Activated naive CD8-positive, alpha-beta T cell treated with anti-CD3 and anti-CD28 coated beads, Interleukin-2, amount 50 U/mL, for 24 hours (primary cell): ENCODE data around the gene HPCAL1.

Experiments used
- ATAC-seq: fragments of 150-1000 bp; cut with Tn5 transposase; one replicate; pipeline ENCODE4 v1.10.0; 2021
- DNase-seq: peaks from one replicate; pipeline ENCODE4 v3.0.0; 2021
- H3K27ac Mint-ChIP-seq: one replicate; pipeline ENCODE4 v1.8.0; 2021; ENCODE audit warnings: mild to moderate bottlenecking, mixed read lengths
- H3K27me3 Mint-ChIP-seq: one replicate; pipeline ENCODE4 v1.8.0; 2021; ENCODE audit warnings: mixed read lengths
- H3K36me3 Mint-ChIP-seq: one replicate; pipeline ENCODE4 v1.8.0; 2021; ENCODE audit warnings: low read depth, mixed read lengths
- H3K4me1 Mint-ChIP-seq: one replicate; pipeline ENCODE4 v1.8.0; 2021; ENCODE audit warnings: mixed read lengths
- H3K4me3 Mint-ChIP-seq: one replicate; pipeline ENCODE4 v1.8.0; 2021; ENCODE audit warnings: mild to moderate bottlenecking, moderate library complexity, mixed read lengths
- H3K9me3 Mint-ChIP-seq: one replicate; pipeline ENCODE4 v1.8.0; 2021; ENCODE audit warnings: mixed read lengths

The HPCAL1 gene

DNA sequence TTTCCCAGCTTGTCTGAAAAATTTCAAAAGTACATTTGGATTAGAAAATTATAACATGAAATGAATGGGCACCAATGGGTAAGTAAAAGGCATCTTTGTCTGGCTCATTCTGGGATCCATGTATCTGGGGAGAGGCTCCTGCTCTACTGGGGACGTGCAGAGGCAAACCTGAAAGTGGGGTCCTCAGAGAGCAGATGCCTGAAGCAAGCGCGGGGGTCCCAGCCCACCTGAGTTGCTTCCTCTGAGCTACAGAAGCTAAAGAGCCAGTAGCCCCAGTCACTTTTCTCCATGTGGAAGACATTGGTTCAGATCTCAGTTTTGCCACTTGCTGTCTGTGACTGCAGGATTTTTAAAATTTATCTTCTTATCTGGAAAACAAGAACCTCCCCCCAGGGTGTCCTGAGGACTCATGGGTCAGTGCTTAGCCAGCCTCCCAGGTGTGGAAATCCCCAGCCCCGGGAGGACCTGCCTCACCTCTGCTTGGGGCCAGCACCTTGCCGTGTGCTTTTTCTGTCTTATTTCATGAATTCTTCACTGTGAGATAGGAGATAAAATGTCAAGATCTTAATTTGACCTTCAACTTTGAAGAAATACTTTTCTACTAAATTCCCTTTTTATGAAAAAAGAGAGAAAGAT, 170.5 kb downstream of the HPCAL1 start:
- no peak overlapping the region for H3K27ac Mint-ChIP-seq
- H3K27me3 Mint-ChIP-seq, result no peaks in the 10 kb centered on the region
- no peaks in the 10 kb centered on the region for H3K9me3 Mint-ChIP-seq

DNA sequence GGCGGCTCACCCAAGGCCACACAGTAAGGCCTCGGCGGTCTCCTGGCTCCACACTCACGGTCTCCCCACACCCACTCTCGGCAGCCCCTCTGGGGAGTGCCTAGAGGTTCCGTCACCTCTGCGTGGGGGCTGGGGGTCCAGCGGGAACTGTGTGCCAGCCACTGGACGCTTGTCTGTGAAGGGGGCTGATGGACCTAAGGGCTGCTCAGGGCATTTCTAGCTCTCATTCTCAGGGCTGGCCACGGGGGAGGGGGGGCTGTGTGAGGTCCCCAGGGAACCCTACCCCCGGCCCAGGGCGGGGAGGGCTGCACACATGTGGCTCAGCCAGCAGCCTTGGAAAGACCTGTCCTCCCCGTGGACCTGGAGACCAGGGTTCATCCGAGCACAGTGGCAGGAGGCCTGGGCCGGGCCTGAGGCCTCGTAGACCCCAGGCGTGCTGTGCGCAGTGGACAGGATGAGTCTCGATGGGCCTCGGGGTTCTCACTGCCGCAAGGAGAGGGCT, 172.6 kb downstream of the HPCAL1 start:
- Mint-ChIP-seq H3K4me1 (peaks cover 6% of the 10 kb centered on the region), H3K27ac (no peak overlapping the region), H3K27me3 (no peaks in the 10 kb centered on the region), H3K36me3 (no peaks in the 10 kb centered on the region), H3K4me3 (no peak overlapping the region), H3K9me3 (no peaks in the 10 kb centered on the region)
- no peak for ATAC-seq
- no peak for DNase-seq

More for the DNA sequence above, 170.5 kb downstream of the HPCAL1 start:
- H3K4me3 Mint-ChIP-seq, result no peak overlapping the region
- H3K4me1 Mint-ChIP-seq, result peaks cover 6% of the 10 kb centered on the region
- no peak for ATAC-seq
- no peak for DNase-seq
- no peaks in the 10 kb centered on the region for H3K36me3 Mint-ChIP-seq

DNA sequence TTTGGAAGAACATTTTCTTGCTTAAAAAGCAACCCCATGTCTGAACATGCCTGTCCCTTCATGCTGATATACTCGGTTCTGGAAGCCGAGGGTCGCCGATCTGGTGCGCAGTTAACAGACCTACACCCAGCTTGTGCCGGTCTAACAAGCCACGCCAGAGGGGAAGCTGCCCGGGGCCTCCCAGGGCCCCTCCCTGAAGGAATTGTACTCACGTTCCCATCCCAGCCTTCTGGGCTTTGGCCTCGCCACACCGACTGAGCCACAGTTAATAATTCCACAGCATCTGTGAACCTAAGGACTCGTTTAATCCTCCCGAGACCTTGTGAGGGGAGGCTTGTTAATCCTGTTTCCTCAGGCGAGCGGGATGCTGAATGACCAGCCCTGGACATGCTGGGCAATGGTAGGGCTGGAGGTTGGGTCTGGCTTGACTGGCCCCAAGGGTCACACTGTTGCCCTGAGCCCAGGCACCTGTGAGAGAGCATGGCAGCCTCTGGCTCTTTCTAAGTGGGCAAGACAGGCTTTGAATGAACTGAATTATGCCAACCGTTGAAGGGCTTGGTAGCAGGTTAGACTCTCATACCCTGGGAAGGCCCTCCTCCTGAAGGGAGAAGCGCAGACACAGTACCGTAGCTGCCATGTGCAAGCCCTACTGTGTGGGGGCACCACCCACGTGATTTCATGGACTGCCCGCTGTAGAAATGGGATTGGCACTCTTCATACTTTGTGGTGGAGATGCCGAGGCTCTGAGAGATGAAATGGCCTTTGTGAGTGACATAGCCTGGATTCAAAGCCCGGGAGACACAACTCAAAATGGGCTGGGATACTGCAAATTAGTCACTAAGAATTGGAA, 173.3 kb downstream of the HPCAL1 start:
- Mint-ChIP-seq H3K4me3 (no peak overlapping the region), H3K9me3 (no peaks in the 10 kb centered on the region), H3K36me3 (no peaks in the 10 kb centered on the region), H3K27ac (no peak overlapping the region), H3K4me1 (peaks cover 6% of the 10 kb centered on the region), H3K27me3 (no peaks in the 10 kb centered on the region)
- DNase-seq (no peak), ATAC-seq (no peak)

DNA sequence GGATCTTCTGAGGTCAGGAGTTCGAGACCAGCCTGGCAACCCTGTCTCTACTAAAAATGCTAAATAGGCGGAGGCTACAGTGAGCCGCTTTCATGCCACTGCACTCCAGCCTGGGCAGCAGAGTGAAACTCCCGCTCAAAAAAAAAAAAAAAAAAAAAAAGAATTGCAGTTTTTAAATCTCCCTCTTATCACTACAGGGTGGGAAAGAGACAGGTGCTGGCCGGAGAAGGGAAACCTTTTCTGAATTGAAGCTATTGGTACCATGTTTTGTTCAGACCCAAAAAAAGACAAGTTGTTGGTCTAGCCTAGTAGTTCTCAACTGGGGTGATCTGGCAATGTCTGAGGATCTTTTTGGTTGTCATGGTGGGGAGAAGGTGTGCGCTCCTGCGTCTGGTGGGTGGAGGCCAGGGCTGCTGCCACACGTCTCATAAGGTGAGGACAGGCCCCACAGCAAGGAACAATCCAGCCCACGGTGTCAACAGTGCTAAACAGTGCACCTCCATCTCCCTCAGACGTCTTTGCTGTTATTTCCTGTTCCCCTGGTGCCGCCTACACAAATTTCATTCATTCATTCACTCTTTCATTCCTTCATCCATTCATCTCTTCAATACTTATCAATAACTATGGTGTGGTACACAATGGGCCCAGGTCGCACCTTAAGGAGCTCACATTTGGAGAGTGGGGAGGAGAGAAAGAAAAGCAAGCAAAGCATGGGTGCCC, 174.2 kb downstream of the HPCAL1 start:
- no peak for DNase-seq
- no peak for ATAC-seq
- Mint-ChIP-seq H3K4me3 (no peak overlapping the region), H3K9me3 (no peaks in the 10 kb centered on the region), H3K36me3 (no peaks in the 10 kb centered on the region), H3K27ac (no peak overlapping the region), H3K27me3 (peaks cover 3% of the 10 kb centered on the region), H3K4me1 (peaks cover 6% of the 10 kb centered on the region)
